HepG2 (cell line): ENCODE measurements around the gene ARHGAP9. TPM values are rescaled to one million over a fixed set of nuclear protein-coding genes. Genes with fewer than 3 reads are reported as not detected.

ENCODE experiments used
- ERF ChIP-seq: IDR thresholded peaks from 2 replicates; pipeline ENCODE4 v1.6.1; 2018; ENCODE audit warnings: missing biosample characterization, missing genetic modification reagents
- FLYWCH1 ChIP-seq: sonication (generic); formaldehyde crosslinking; IDR thresholded peaks from 2 replicates; pipeline ENCODE4 v1.8.1; 2023; ENCODE audit warnings: mild to moderate bottlenecking, missing genetic modification reagents
- GATAD2A ChIP-seq: IDR thresholded peaks from 2 replicates; pipeline ENCODE4 v1.6.1; 2016
- NFIB ChIP-seq: sonication (generic); formaldehyde crosslinking; IDR thresholded peaks from 2 replicates; pipeline ENCODE4 v1.9.0; 2021; ENCODE audit warnings: missing genetic modification reagents, mild to moderate bottlenecking, borderline replicate concordance
- NPAS2 ChIP-seq: sonication (generic); formaldehyde crosslinking; IDR thresholded peaks from 2 replicates; pipeline ENCODE4 v1.8.0; 2022; ENCODE audit warnings: mild to moderate bottlenecking, missing genetic modification reagents, borderline replicate concordance
- PAF1 ChIP-seq: IDR thresholded peaks from 2 replicates; pipeline ENCODE4 v1.6.1; 2016; ENCODE audit warnings: missing genetic modification reagents, missing compliant biosample characterization
- POLR2AphosphoS5 ChIP-seq: IDR thresholded peaks from 2 replicates; pipeline ENCODE4 v1.6.1; 2012; ENCODE audit warnings: low read depth, low read length
- PRPF4 ChIP-seq: fragments of 200-400 bp; formaldehyde crosslinking; IDR thresholded peaks from 2 replicates; pipeline ENCODE4 v1.6.1; 2016; ENCODE audit warnings: low read length, low read depth; ENCODE audit not compliant: poor library complexity, severe bottlenecking
- ZNF101 ChIP-seq: sonication (generic); formaldehyde crosslinking; IDR thresholded peaks from 2 replicates; pipeline ENCODE4 v1.4.0; 2020; ENCODE audit warnings: mild to moderate bottlenecking, low read depth, missing genetic modification reagents, borderline replicate concordance
- ZNF34 ChIP-seq: sonication (generic); formaldehyde crosslinking; IDR thresholded peaks from 2 replicates; pipeline ENCODE4 v1.4.0; 2020; ENCODE audit warnings: mild to moderate bottlenecking, missing genetic modification reagents, borderline replicate concordance
- ZSCAN29 ChIP-seq: sonication (generic); formaldehyde crosslinking; conservative IDR thresholded peaks from 2 replicates; pipeline ENCODE4 v1.4.0; 2020; ENCODE audit warnings: mild to moderate bottlenecking, missing genetic modification reagents
- polyA plus RNA-seq, 8 experiments: library from polyadenylated mRNA; depleted of rRNA in 3 of 8; stranded (reverse) in 7 of 8; unstranded in 1 of 8; fragments of >200 nt; fragmentation: Illumina TruSeq in 4 of 8; extraction: Trizol in 4 of 8; gene quantifications; 2 replicates each; pipeline versions ENCODE4 v1.2.1 to v1.2.3, GENCODE V29; 2011 to 2016; ENCODE audit warnings: low read depth in 4 of 8, missing spikeins in 1 of 8, mixed read lengths in 1 of 8; ENCODE audit not compliant: insufficient read depth in 1 of 8
- total RNA-seq, 5 experiments: library from RNA; depleted of rRNA; stranded (reverse); fragments of >200 nt; fragmentation: Illumina TruSeq; extraction: Trizol; gene quantifications; 2 replicates each; pipeline ENCODE4 v1.2.3, GENCODE V29; 2016; ENCODE audit warnings: low read depth in 1 of 5
- TF ChIP-seq, protein P1 (sequence below): sonication (generic); formaldehyde crosslinking; IDR thresholded peaks from 2 replicates; pipeline ENCODE4 v1.8.0; 2022; ENCODE audit warnings: missing genetic modification reagents, low read depth, mild to moderate bottlenecking, borderline replicate concordance
- TF ChIP-seq, protein P2 (sequence below): sonication (generic); formaldehyde crosslinking; IDR thresholded peaks from 2 replicates; pipeline ENCODE4 v1.5.0; 2020; ENCODE audit warnings: missing genetic modification reagents
- TF ChIP-seq, protein P3 (sequence below): sonication (generic); formaldehyde crosslinking; IDR thresholded peaks from 2 replicates; pipeline ENCODE4 v1.8.1; 2023; ENCODE audit warnings: mild to moderate bottlenecking, missing genetic modification reagents
- TF ChIP-seq, protein P4 (sequence below): sonication (generic); formaldehyde crosslinking; IDR thresholded peaks from 2 replicates; pipeline ENCODE4 v1.9.0; 2021; ENCODE audit warnings: missing genetic modification reagents, borderline replicate concordance
- TF ChIP-seq, protein P5 (sequence below): sonication (generic); formaldehyde crosslinking; IDR thresholded peaks from 2 replicates; pipeline ENCODE4 v1.4.0; 2020; ENCODE audit warnings: mild to moderate bottlenecking, low read depth, missing genetic modification reagents
- TF ChIP-seq, protein P6 (sequence below): sonication (generic); formaldehyde crosslinking; IDR thresholded peaks from 2 replicates; pipeline ENCODE4 v1.4.0; 2020; ENCODE audit warnings: missing genetic modification reagents

The ARHGAP9 gene
- total and polyA plus RNA-seq, 2 of the 13 experiments (the other 11 are each of a cell fraction or from before 2014, with no cell fraction given) = 0.18 to 1.2 TPM

DNA sequence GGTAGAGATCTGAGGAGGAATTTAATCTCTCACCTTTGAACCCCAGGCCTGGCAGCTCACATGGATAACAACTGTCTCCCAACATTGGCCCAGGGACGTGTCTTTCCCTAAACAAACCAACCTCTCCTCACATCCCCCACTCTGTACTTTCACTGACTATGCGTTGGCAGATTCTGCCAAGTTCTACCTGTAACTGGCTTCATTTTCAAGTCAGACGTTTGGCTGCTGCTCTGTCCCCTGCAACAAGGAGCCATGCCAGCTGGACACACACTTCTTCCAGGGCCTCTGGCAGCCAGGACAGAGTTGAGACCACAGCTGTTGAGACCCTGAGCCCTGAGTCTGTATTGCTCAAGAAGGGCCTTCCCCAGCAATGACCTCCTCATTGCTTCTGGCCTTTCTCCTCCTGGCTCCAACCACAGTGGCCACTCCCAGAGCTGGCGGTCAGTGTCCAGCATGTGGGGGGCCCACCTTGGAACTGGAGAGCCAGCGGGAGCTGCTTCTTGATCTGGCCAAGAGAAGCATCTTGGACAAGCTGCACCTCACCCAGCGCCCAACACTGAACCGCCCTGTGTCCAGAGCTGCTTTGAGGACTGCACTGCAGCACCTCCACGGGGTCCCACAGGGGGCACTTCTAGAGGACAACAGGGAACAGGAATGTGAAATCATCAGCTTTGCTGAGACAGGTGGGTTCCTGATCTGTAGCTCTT lies 45.0 kb downstream of the ARHGAP9 start, which contains the start of gene INHBC (continued):
- TF ChIP-seq ZSCAN29 (peak; percentile 72; the same call in 1 of the 2 replicates), FLYWCH1 (CRISPR knock-in tag) (no peak), GATAD2A (CRISPR knock-in tag) (peak; percentile 36; the same call in 1 of the 2 replicates), ZNF101 (CRISPR knock-in tag) (no peak), ERF (peak; percentile 5; the same call in 1 of the 2 replicates), ZNF34 (CRISPR knock-in tag) (peak; percentile 73; the same call in 1 of the 2 replicates), POLR2AphosphoS5 (peak; percentile 63), PRPF4 (no peak), PAF1 (CRISPR knock-in tag) (no peak), NFIB (CRISPR knock-in tag) (no peak), NPAS2 (CRISPR knock-in tag) (0 out of 2 replicates have a peak, but pooled peaks have one; percentile 39)
- TF ChIP-seq, protein P1, sequence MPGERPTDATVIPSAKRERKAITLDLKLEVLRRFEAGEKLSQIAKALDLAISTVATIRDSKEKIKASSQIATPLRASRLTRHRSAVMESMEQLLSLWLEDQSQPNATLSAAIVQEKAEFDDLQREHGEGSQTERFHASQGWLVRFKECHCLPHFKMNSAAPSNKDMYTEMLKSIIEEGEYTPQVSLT (CRISPR knock-in tag) = no peak
- TF ChIP-seq, protein P2, sequence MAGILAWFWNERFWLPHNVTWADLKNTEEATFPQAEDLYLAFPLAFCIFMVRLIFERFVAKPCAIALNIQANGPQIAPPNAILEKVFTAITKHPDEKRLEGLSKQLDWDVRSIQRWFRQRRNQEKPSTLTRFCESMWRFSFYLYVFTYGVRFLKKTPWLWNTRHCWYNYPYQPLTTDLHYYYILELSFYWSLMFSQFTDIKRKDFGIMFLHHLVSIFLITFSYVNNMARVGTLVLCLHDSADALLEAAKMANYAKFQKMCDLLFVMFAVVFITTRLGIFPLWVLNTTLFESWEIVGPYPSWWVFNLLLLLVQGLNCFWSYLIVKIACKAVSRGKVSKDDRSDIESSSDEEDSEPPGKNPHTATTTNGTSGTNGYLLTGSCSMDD = no peak
- TF ChIP-seq, protein P3, sequence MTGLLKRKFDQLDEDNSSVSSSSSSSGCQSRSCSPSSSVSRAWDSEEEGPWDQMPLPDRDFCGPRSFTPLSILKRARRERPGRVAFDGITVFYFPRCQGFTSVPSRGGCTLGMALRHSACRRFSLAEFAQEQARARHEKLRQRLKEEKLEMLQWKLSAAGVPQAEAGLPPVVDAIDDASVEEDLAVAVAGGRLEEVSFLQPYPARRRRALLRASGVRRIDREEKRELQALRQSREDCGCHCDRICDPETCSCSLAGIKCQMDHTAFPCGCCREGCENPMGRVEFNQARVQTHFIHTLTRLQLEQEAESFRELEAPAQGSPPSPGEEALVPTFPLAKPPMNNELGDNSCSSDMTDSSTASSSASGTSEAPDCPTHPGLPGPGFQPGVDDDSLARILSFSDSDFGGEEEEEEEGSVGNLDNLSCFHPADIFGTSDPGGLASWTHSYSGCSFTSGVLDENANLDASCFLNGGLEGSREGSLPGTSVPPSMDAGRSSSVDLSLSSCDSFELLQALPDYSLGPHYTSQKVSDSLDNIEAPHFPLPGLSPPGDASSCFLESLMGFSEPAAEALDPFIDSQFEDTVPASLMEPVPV (CRISPR knock-in tag) = peak; percentile 55; the same call in 1 of the 2 replicates
- TF ChIP-seq, protein P4, sequence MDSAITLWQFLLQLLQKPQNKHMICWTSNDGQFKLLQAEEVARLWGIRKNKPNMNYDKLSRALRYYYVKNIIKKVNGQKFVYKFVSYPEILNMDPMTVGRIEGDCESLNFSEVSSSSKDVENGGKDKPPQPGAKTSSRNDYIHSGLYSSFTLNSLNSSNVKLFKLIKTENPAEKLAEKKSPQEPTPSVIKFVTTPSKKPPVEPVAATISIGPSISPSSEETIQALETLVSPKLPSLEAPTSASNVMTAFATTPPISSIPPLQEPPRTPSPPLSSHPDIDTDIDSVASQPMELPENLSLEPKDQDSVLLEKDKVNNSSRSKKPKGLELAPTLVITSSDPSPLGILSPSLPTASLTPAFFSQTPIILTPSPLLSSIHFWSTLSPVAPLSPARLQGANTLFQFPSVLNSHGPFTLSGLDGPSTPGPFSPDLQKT (CRISPR knock-in tag) = no peak
- TF ChIP-seq, protein P5, sequence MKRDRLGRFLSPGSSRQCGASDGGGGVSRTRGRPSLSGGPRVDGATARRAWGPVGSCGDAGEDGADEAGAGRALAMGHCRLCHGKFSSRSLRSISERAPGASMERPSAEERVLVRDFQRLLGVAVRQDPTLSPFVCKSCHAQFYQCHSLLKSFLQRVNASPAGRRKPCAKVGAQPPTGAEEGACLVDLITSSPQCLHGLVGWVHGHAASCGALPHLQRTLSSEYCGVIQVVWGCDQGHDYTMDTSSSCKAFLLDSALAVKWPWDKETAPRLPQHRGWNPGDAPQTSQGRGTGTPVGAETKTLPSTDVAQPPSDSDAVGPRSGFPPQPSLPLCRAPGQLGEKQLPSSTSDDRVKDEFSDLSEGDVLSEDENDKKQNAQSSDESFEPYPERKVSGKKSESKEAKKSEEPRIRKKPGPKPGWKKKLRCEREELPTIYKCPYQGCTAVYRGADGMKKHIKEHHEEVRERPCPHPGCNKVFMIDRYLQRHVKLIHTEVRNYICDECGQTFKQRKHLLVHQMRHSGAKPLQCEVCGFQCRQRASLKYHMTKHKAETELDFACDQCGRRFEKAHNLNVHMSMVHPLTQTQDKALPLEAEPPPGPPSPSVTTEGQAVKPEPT = no peak; the same call in 1 of the 2 replicates
- TF ChIP-seq, protein P6, sequence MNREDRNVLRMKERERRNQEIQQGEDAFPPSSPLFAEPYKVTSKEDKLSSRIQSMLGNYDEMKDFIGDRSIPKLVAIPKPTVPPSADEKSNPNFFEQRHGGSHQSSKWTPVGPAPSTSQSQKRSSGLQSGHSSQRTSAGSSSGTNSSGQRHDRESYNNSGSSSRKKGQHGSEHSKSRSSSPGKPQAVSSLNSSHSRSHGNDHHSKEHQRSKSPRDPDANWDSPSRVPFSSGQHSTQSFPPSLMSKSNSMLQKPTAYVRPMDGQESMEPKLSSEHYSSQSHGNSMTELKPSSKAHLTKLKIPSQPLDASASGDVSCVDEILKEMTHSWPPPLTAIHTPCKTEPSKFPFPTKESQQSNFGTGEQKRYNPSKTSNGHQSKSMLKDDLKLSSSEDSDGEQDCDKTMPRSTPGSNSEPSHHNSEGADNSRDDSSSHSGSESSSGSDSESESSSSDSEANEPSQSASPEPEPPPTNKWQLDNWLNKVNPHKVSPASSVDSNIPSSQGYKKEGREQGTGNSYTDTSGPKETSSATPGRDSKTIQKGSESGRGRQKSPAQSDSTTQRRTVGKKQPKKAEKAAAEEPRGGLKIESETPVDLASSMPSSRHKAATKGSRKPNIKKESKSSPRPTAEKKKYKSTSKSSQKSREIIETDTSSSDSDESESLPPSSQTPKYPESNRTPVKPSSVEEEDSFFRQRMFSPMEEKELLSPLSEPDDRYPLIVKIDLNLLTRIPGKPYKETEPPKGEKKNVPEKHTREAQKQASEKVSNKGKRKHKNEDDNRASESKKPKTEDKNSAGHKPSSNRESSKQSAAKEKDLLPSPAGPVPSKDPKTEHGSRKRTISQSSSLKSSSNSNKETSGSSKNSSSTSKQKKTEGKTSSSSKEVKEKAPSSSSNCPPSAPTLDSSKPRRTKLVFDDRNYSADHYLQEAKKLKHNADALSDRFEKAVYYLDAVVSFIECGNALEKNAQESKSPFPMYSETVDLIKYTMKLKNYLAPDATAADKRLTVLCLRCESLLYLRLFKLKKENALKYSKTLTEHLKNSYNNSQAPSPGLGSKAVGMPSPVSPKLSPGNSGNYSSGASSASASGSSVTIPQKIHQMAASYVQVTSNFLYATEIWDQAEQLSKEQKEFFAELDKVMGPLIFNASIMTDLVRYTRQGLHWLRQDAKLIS = no peak
